ENCODE data around the gene NUP107. TPM values are rescaled to one million over a fixed set of nuclear protein-coding genes. Genes with fewer than 3 reads are reported as not detected.

Gene NUP107
- total RNA-seq, 1 donor from 2014 or later, result 51.1 TPM

- no peak overlapping the region for H3K4me3 ChIP-seq (ENCODE audit: low read depth, low read length)
- no peaks in the 10 kb centered on the region for H3K36me3 ChIP-seq (ENCODE audit: control insufficient read depth, insufficient read depth, low read length)
- no peak for TF ChIP-seq CTCF (IDR thresholded peaks at IDR 0.05; ENCODE audit: insufficient read depth, low read length, poor library complexity, severe bottlenecking)
- DNase-seq (ENCODE audit: low read depth), result no peak
- no peaks in the 10 kb centered on the region for H3K27me3 ChIP-seq (ENCODE audit: control insufficient read depth, insufficient read depth, low read length)
Measured at GRCh38 chr12:68646484-68646883, 40.3 kb upstream of the NUP107 start.

- Histone ChIP-seq H3K4me3 (ENCODE audit: low read depth, low read length) (no peak overlapping the region), H3K27me3 (ENCODE audit: control insufficient read depth, insufficient read depth, low read length) (no peaks in the 10 kb centered on the region), H3K36me3 (ENCODE audit: control insufficient read depth, insufficient read depth, low read length) (no peaks in the 10 kb centered on the region)
- no peak for TF ChIP-seq CTCF (IDR thresholded peaks at IDR 0.05; ENCODE audit: insufficient read depth, low read length, poor library complexity, severe bottlenecking)
- DNase-seq (ENCODE audit: low read depth), result no peak
Measured at GRCh38 chr12:68647507-68647906, 39.3 kb upstream of the NUP107 start.

GRCh38 chr12:68648179-68648578, 38.6 kb upstream of the NUP107 start:
- Histone ChIP-seq H3K27me3 (ENCODE audit: control insufficient read depth, insufficient read depth, low read length) (no peaks in the 10 kb centered on the region), H3K4me3 (ENCODE audit: low read depth, low read length) (no peak overlapping the region), H3K36me3 (ENCODE audit: control insufficient read depth, insufficient read depth, low read length) (no peaks in the 10 kb centered on the region)
- TF ChIP-seq CTCF (IDR thresholded peaks at IDR 0.05; ENCODE audit: insufficient read depth, low read length, poor library complexity, severe bottlenecking), result no peak
- no peak for DNase-seq (ENCODE audit: low read depth)

- TF ChIP-seq CTCF (IDR thresholded peaks at IDR 0.05; ENCODE audit: insufficient read depth, low read length, poor library complexity, severe bottlenecking), result no peak
- H3K4me3 ChIP-seq (ENCODE audit: low read depth, low read length), result no peak overlapping the region
- no peaks in the 10 kb centered on the region for H3K27me3 ChIP-seq (ENCODE audit: control insufficient read depth, insufficient read depth, low read length)
- H3K36me3 ChIP-seq (ENCODE audit: control insufficient read depth, insufficient read depth, low read length), result no peaks in the 10 kb centered on the region
- no peak for DNase-seq (ENCODE audit: low read depth)
Measured at GRCh38 chr12:68665016-68665569, 21.7 kb upstream of the NUP107 start.

GRCh38 chr12:68667291-68667690, 19.5 kb upstream of the NUP107 start:
- H3K4me3 ChIP-seq (ENCODE audit: low read depth, low read length), result no peak overlapping the region
- no peak for DNase-seq (ENCODE audit: low read depth)
- TF ChIP-seq CTCF (IDR thresholded peaks at IDR 0.05; ENCODE audit: insufficient read depth, low read length, poor library complexity, severe bottlenecking), result no peak
- no peaks in the 10 kb centered on the region for H3K27me3 ChIP-seq (ENCODE audit: control insufficient read depth, insufficient read depth, low read length)
- no peaks in the 10 kb centered on the region for H3K36me3 ChIP-seq (ENCODE audit: control insufficient read depth, insufficient read depth, low read length)

- DNase-seq (ENCODE audit: low read depth), result peak; percentile 5
- H3K27me3 ChIP-seq (ENCODE audit: control insufficient read depth, insufficient read depth, low read length), result no peaks in the 10 kb centered on the region
- TF ChIP-seq CTCF (IDR thresholded peaks at IDR 0.05; ENCODE audit: insufficient read depth, low read length, poor library complexity, severe bottlenecking), result no peak
- H3K36me3 ChIP-seq (ENCODE audit: control insufficient read depth, insufficient read depth, low read length), result no peaks in the 10 kb centered on the region
- H3K4me3 ChIP-seq (ENCODE audit: low read depth, low read length), result no peak overlapping the region
Measured at GRCh38 chr12:68667896-68668295, 18.9 kb upstream of the NUP107 start.

Data from kidney epithelial cell (primary cell).